H9 (cell line): ENCODE results near the gene IMMP2L. TPM values are rescaled to one million over a fixed set of nuclear protein-coding genes. Genes with fewer than 3 reads are reported as not detected.
A peak's percentile ranks its signal among the peaks of the same experiment; 100 is the strongest.

ENCODE experiments used
- DNase-seq: peaks from one replicate; pipeline ENCODE4 v3.0.0-alpha.2; 2017
- H2AFZ ChIP-seq: one replicate; pipeline ENCODE4 v1.6.1; 2013; ENCODE audit warnings: mild to moderate bottlenecking, low read length, control low read depth, moderate library complexity
- H2AK5ac ChIP-seq: 2 replicates; pipeline ENCODE4 v1.6.1; 2013; ENCODE audit warnings: low read length, control low read depth, mixed read lengths; ENCODE audit not compliant: insufficient read length
- H2BK120ac ChIP-seq: one replicate; pipeline ENCODE4 v1.6.1; 2013; ENCODE audit warnings: low read depth, mild to moderate bottlenecking, low read length, control low read depth, inconsistent platforms; ENCODE audit not compliant: poor library complexity, severe bottlenecking
- H2BK12ac ChIP-seq: 2 replicates; pipeline ENCODE4 v1.6.1; 2013; ENCODE audit warnings: low read length, control low read depth, mixed read lengths, low read depth; ENCODE audit not compliant: insufficient read length
- H2BK15ac ChIP-seq: 2 replicates; pipeline ENCODE4 v1.6.1; 2013; ENCODE audit warnings: low read depth, low read length, control low read depth
- H2BK20ac ChIP-seq: one replicate; pipeline ENCODE4 v1.6.1; 2013; ENCODE audit warnings: low read depth, mild to moderate bottlenecking, low read length, control low read depth, inconsistent platforms; ENCODE audit not compliant: poor library complexity, severe bottlenecking
- H2BK5ac ChIP-seq: 2 replicates; pipeline ENCODE4 v1.6.1; 2013; ENCODE audit warnings: low read length, control low read depth, mixed read lengths; ENCODE audit not compliant: insufficient read length
- H3K14ac ChIP-seq: 2 replicates; pipeline ENCODE4 v1.6.1; 2013; ENCODE audit warnings: low read length, control low read depth; ENCODE audit not compliant: insufficient read depth
- H3K18ac ChIP-seq: 2 replicates; pipeline ENCODE4 v1.6.1; 2013; ENCODE audit warnings: low read depth, mild to moderate bottlenecking, mixed read lengths, low read length, control low read depth; ENCODE audit not compliant: insufficient read length
- H3K23ac ChIP-seq: 2 replicates; pipeline ENCODE4 v1.6.1; 2013; ENCODE audit warnings: low read length, control low read depth, mixed read lengths, low read depth; ENCODE audit not compliant: insufficient read length
- H3K23me2 ChIP-seq: 2 replicates; pipeline ENCODE4 v1.6.1; 2013; ENCODE audit warnings: low read depth, mild to moderate bottlenecking, mixed read lengths, low read length, control low read depth; ENCODE audit not compliant: insufficient read length, poor library complexity, severe bottlenecking
- H3K27ac ChIP-seq: 2 replicates; pipeline ENCODE4 v1.5.1; 2013; ENCODE audit warnings: low read length, control low read depth, mixed read lengths, low read depth; ENCODE audit not compliant: insufficient read length
- H3K27me3 ChIP-seq: 2 replicates; pipeline ENCODE4 v1.6.1; 2013; ENCODE audit warnings: low read length, control low read depth, inconsistent platforms; ENCODE audit not compliant: insufficient read depth
- H3K4ac ChIP-seq: 2 replicates; pipeline ENCODE4 v1.6.1; 2013; ENCODE audit warnings: low read depth, mild to moderate bottlenecking, control low read depth, inconsistent platforms, low read length, moderate library complexity
- H3K4me1 ChIP-seq: 2 replicates; pipeline ENCODE4 v1.6.1; 2013; ENCODE audit warnings: low read length, control low read depth, inconsistent platforms; ENCODE audit not compliant: insufficient read depth
- H3K4me2 ChIP-seq: 2 replicates; pipeline ENCODE4 v1.6.1; 2013; ENCODE audit warnings: low read length, control low read depth, mixed read lengths; ENCODE audit not compliant: insufficient read length, insufficient read depth
- H3K56ac ChIP-seq: 2 replicates; pipeline ENCODE4 v1.6.1; 2013; ENCODE audit warnings: low read depth, mild to moderate bottlenecking, mixed read lengths, low read length, control low read depth; ENCODE audit not compliant: insufficient read length
- H3K79me1 ChIP-seq: 2 replicates; pipeline ENCODE4 v1.6.1; 2013; ENCODE audit warnings: low read depth, mild to moderate bottlenecking, moderate library complexity, low read length, control low read depth, inconsistent platforms; ENCODE audit not compliant: insufficient read depth, poor library complexity, severe bottlenecking
- H3K79me2 ChIP-seq: 2 replicates; pipeline ENCODE4 v1.6.1; 2013; ENCODE audit warnings: low read length, control low read depth, inconsistent platforms; ENCODE audit not compliant: insufficient read depth
- H3K9ac ChIP-seq: 2 replicates; pipeline ENCODE4 v1.6.1; 2013; ENCODE audit warnings: low read length, control low read depth, mixed read lengths; ENCODE audit not compliant: insufficient read length; ENCODE audit errors: extremely low read depth
- H3K9me3 ChIP-seq: one replicate; pipeline ENCODE4 v1.6.1; 2013; ENCODE audit warnings: low read depth, low read length, inconsistent platforms; ENCODE audit not compliant: control insufficient read depth
- H3T11ph ChIP-seq: one replicate; pipeline ENCODE4 v1.6.1; 2013; ENCODE audit warnings: mild to moderate bottlenecking, low read length, control low read depth, inconsistent platforms
- H4K20me1 ChIP-seq: one replicate; pipeline ENCODE4 v1.6.1; 2013; ENCODE audit not compliant: control insufficient read depth, insufficient read length, insufficient read depth
- H4K5ac ChIP-seq: 2 replicates; pipeline ENCODE4 v1.6.1; 2013; ENCODE audit warnings: low read depth, mild to moderate bottlenecking, mixed read lengths, low read length, control low read depth; ENCODE audit not compliant: insufficient read length
- H4K8ac ChIP-seq: replicated peaks from 2 replicates; pipeline ENCODE4 v1.6.1; 2013; ENCODE audit warnings: low read length, control low read depth, mixed read lengths, low read depth; ENCODE audit not compliant: insufficient read length
- H4K91ac ChIP-seq: 2 replicates; pipeline ENCODE4 v1.6.1; 2013; ENCODE audit warnings: low read depth, mild to moderate bottlenecking, moderate library complexity, mixed read lengths, low read length, control low read depth; ENCODE audit not compliant: insufficient read length
- H3K27ac Mint-ChIP-seq, 3 experiments: 2 replicates in 2 of 3; 3 replicates in 1 of 3; pipeline ENCODE4 v1.8.0; 2020 to 2021; ENCODE audit warnings: mixed read lengths in 3 of 3, mild to moderate bottlenecking in 1 of 3, moderate library complexity in 1 of 3
- H3K27me3 Mint-ChIP-seq: 2 replicates; pipeline ENCODE4 v1.8.0; 2021; ENCODE audit warnings: low read depth, mild to moderate bottlenecking, moderate library complexity, mixed read lengths
- H3K36me3 Mint-ChIP-seq, 3 experiments: 2 replicates in 2 of 3; 3 replicates in 1 of 3; pipeline ENCODE4 v1.8.0; 2020 to 2021; ENCODE audit warnings: low read depth in 3 of 3, mixed read lengths in 3 of 3; ENCODE audit not compliant: insufficient read depth in 1 of 3
- H3K4me1 Mint-ChIP-seq, 2 experiments: 2 replicates each; pipeline ENCODE4 v1.8.0; 2020; ENCODE audit warnings: mixed read lengths in 2 of 2
- H3K4me3 Mint-ChIP-seq, 2 experiments: 2 replicates in 1 of 2; 3 replicates in 1 of 2; pipeline ENCODE4 v1.8.0; 2020 to 2021; ENCODE audit warnings: mild to moderate bottlenecking in 2 of 2, mixed read lengths in 2 of 2, moderate library complexity in 1 of 2
- H3K9me3 Mint-ChIP-seq, 2 experiments: 2 replicates in 1 of 2; 3 replicates in 1 of 2; pipeline ENCODE4 v1.8.0; 2020; ENCODE audit warnings: mild to moderate bottlenecking in 2 of 2, mixed read lengths in 2 of 2, moderate library complexity in 1 of 2
- CTCF ChIP-seq: fragments of 200-600 bp; sonication (generic); conservative IDR thresholded peaks from 3 replicates; pipeline ENCODE4 v1.8.0; 2021; ENCODE audit warnings: antibody characterized with exemption, mild to moderate bottlenecking
- WGBS: extraction: QIAGEN DNeasy Blood & Tissue Kit; methylation state at CpG from one replicate; pipeline ENCODE4 v1.1.7; 2013; ENCODE audit warnings: missing lambda C conversion rate, low lambda C conversion rate, mixed read lengths; ENCODE audit not compliant: insufficient read length; ENCODE audit errors: extremely low coverage; 5-methylcytosine and 5-hydroxymethylcytosine counted together
- total RNA-seq: library from RNA; stranded (reverse); gene quantifications from 2 replicates; pipeline ENCODE4 v1.2.1, GENCODE V29; 2021

The IMMP2L gene
- total RNA-seq, 1 experiment from 2014 or later: 14.7 TPM

- H3K9ac ChIP-seq: no peak overlapping the region
- H3K79me2 ChIP-seq: no peaks in the 10 kb centered on the region
- no CpG with 5 or more reads among the region's 3 CpGs for WGBS
- H4K8ac ChIP-seq: no peak overlapping the region
- H3K79me1 ChIP-seq: no peaks in the 10 kb centered on the region
- peak overlapping the region in 1 of 3 experiments; percentile 28; a peak in 1 of 7 replicates for H3K27ac Mint-ChIP-seq
- H3K4me2 ChIP-seq: no peak overlapping the region
- H2BK20ac ChIP-seq: no peak overlapping the region
- H2BK12ac ChIP-seq: no peak overlapping the region
- no peak overlapping the region for H2BK120ac ChIP-seq
- no peak overlapping the region for H3K14ac ChIP-seq
- H4K5ac ChIP-seq: no peak overlapping the region
- no peak overlapping the region for H2BK5ac ChIP-seq
- H3K4me3 Mint-ChIP-seq: no peak overlapping the region
- no peaks in the 10 kb centered on the region for H3K36me3 Mint-ChIP-seq
- no peaks in the 10 kb centered on the region for H3K23me2 ChIP-seq
- TF ChIP-seq CTCF: no peak
- H3T11ph ChIP-seq: no peak overlapping the region
- peaks cover 9% of the 10 kb centered on the region; the same call in 1 of the 2 replicates for H3K4me1 ChIP-seq
- H3K56ac ChIP-seq: no peak overlapping the region
- no peaks in the 10 kb centered on the region for H3K27me3 Mint-ChIP-seq
- H3K27me3 ChIP-seq: no peaks in the 10 kb centered on the region
- H3K27ac ChIP-seq: no peak overlapping the region
- H3K9me3 Mint-ChIP-seq: no peaks in the 10 kb centered on the region
- no peak overlapping the region for H2AK5ac ChIP-seq
- no peak overlapping the region for H3K18ac ChIP-seq
- H4K91ac ChIP-seq: no peak overlapping the region
- peaks cover 33 to 34% of the 10 kb centered on the region in 2 experiments for H3K4me1 Mint-ChIP-seq
- no peak overlapping the region for H2AFZ ChIP-seq
- H2BK15ac ChIP-seq: no peak overlapping the region
- H4K20me1 ChIP-seq: no peaks in the 10 kb centered on the region
- H3K23ac ChIP-seq: no peak overlapping the region
- H3K4ac ChIP-seq: no peak overlapping the region
- DNase-seq: no peak
- no peaks in the 10 kb centered on the region for H3K9me3 ChIP-seq
These were observed 614.9 kb downstream of the IMMP2L start for GRCh38 chr7:110947408-110947807.
